Kasumi-1 (cell line): ENCODE measurements around the gene TLX3.
"Not testable (repeated sequence)": the region's sequence is repeated elsewhere in the genome, so short reads cannot be mapped to it uniquely, and the experiment has no call there.

Experiments
- DNase-seq, 2 experiments: peaks; one replicate each; lab custom pipeline; 2025; lab: John Stamatoyannopoulos, UW

The TLX3 gene

DNA sequence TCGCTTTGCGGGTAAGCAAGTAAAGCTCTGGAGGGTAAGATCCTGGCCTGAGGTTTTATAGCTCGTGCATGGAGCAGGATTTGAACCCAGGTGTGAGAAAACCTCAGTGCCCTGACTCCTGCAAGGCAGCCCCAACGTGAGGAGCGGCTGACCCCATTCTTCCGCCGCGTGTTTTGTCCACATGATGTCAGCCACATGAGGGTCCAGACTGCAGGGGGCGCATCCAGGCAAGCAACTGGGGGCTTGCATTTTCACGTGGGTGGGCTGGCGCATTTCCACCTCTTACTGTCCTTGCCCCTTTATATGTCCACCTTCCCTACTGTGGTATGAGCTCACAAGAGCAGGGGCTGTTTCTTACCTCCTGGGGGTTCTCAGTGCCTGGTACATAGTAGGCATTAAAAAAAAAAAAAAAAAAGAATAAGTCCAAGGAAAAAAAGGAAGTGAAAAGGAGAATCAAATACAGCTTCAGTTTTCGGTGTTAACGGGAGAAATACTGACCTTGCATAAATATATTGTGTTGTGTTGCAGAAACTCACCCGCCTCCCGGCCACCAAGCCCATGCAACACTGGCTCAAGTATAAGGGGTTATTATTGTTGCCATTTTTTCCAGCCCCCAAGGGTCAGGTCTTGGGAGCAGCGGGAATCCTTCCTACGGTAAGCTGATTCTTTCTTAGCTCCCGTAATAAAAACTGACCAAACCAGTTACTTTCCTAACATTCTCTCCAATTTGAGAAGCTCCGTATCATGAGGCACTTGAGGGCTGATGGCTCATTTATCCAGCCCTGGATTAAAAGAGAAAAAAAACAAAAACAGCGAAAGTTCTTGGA lies 15.0 kb downstream of the TLX3 start:
- DNase-seq = no peak

DNA sequence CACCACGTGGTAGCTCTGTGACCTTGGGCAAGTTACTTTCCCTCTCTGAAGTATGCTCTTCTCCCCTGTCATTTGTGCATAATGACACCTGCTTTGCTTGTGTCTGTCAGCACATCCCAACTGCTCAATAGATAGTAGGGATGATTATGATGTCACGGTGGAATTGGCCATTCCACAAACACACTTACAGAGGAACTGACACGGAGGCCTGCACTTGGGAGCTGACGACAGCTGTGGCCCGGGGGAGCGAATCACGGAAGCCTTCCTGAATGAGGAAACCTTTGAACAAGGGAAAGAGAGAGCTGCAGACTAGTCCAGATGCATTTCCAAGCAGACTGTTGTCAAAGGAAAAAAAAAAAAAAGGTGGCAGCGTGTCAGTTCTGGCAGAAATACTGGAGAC lies 21.0 kb downstream of the TLX3 start:
- DNase-seq = no peak

DNA sequence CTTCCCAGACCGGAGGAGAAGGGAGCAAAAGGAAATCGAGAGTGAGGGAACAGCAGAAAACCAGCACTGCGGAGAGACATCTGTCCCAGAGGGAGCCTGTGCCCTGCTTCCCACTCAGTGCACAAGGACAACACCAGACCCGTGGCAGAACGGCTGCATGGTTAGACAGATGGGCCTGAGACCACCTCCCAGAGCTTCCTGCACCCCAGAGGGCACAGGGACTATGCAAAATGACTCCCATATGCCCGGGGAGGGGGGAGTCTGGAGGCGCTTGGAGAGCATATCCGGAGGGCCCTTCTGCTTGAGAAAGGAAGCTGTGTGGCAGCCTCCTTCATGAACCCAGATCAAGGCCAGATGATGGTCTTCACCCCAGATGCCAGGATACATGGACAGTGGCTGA lies 26.6 kb downstream of the TLX3 start:
- no peak for DNase-seq

DNA sequence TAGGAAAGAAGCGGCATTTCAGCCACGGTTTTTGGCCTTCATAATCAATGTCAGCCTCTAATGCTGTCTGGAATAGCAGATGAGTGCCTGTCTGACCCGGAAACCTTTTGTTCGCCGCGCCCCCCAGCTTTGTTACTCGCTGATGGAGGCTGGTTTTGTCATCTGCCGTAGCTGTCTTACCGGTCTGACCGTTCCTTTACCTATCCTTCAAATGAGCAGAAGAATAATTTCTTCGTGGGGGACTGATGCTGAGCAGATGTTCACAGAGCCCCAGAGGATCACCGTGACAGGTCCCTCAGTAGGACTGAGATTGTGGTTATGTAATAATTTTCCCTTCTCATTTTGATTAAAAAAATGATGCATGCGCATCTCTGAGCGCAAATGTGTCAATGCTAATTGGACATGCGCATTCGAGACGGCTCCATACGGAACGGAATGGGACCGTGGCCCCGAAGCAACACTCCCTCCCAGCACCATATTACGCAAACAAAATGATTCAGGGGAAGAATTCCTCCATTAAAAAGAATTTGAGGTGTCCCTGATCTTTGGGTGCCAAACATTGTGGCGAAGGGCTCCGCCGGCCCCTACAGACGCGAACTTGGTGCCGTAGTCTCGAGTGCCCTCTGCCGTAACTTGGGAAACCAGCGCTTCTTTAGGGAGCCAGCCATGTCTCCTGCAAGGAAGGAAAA lies 27.6 kb downstream of the TLX3 start:
- peak; percentile 38 to 49 for DNase-seq

DNA sequence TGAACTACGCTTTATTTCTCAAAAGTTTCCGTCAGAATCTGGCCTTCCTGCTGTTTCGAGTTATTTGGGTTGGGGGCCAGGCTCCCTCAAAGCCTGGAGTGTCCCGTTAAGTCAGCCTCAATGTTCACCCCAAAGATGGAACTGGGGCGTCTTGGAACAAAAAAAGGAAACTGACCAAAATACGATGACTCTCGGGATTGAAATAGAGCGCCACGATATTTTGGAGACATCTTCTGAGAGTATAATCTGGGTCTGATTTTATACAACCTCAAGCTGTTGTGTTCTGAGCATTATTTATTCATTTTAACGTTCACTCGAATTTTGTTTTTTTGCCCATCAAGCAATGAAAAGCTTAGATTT lies 28.1 kb downstream of the TLX3 start:
- no peak for DNase-seq

DNA sequence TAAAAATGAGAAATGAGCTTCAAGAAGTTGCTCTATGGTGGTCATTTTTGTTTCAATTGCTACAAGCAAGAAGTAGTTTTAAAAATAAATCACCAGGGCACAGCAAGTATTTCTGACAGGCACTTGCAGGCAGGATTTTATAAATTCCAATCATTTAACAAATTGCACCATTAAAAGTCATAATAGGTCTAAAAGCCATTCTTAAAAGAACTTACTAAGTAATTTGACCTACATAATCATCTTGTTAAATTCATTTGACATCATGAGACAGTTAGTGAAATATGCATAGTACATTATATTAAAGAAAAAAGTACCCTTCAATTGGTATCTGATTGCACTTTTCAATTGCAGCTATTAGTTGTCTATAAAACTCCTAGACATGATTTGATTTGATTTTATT lies 31.0 kb downstream of the TLX3 start:
- no peak for DNase-seq

DNA sequence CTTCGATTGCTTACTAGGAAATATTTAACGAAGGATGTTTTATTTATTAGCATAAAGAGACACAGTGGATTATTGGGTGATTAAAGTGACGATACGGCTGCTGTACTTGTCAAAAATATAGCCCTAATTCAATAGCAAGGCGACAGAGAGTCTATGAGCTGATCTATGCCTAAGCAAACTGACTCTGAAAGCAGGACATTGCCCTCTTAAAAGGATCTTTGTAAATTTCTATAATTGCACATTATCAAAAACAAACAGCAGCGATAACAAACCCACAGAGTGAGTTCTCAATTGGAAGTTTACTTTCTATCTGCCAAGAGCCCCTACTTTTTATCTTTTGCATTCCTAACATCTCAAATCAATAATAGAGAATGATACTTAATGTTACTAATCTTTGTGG lies 31.4 kb downstream of the TLX3 start:
- no peak for DNase-seq

DNA sequence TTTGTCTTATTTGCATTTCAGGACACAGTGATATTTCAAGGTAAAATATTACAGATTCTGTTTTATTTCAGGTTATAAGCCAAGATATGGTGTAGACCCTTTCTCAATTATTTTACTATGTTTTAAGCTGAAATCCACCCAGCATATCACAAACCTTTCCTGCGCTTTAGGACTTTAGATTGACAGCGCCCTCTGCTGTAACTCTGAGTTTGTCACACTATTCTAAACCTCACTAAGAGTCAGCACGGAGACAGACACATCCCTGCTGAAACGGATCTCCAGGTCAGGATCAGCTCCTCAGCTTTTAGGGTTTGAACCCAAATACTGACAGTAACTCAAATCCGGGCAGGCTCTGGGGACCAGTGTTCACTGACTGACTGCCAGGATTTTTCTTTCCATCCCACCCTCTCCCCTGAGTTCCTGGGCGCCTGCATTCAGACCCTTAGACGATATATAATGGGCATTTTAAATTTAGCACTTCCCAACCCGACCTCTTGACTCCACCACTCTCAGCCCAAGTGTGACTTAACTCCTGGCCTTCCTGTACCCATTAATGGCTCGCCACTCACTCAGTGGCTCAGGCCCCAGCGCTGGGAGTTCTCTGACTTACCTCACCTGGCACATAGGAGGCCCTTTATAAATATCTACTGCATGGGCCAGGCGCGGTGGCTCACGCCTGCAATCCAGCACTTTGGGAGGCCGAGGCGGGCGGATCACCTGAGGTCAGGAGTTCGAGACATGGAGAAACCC lies 33.5 kb downstream of the TLX3 start:
- peak; percentile 82 to 87 for DNase-seq

DNA sequence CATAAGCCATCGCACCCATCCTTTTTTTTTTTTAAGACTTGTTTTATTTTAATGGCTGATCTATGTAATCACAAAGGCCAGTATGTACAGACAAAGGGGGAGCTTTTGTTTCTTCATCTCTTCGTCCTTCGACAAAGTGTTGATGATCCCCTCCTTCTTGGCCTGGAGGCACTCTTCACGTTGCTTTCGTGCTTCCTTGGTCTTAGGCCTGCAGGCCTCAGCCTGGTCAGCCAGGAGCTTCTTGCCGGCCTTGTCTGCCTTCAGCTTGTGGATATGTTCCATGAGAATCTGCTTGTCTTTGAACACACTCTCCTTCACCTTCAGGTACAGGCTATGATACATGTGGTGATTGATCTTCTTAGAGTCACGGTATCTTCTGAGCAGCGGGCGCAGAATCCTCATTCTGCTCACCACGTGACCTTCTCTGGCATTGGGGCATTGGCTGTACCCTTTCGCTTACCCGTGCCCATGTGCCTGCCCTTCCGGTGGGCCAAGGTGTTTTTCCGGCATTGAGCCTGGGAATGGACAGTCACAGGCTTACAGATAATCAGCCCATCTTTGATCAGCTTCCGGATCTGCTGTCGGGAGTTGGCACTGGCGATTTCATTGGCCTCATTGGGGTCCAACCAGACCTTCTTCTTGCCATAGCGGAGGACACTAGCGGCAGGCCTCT lies 36.0 kb downstream of the TLX3 start:
- DNase-seq = no peak

DNA sequence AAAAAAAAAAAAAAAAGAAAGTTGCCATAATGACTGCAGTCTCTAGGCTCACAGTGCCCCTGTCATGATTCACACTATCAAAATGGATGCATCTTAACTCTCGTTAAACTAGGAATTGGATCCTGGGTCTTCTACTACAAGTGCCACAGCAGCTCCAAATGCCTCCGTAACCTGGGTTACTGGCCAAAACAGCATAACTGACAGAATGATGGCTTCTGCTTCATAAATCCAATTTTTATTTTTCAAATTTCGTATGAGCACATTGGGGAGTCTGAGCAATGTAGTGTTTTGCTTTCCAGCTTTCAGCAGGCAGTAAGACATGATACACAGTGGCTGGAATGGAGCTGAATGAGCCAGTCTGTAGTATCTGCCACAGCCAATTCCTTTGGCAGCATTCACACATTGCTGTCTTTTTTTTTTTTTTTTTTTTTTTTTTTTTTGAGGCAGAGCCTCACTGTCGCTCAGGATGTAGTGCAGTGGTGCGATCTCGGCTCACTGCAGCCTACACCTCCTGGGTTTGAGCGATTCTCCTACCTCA lies 42.6 kb downstream of the TLX3 start:
- DNase-seq = no peak

DNA sequence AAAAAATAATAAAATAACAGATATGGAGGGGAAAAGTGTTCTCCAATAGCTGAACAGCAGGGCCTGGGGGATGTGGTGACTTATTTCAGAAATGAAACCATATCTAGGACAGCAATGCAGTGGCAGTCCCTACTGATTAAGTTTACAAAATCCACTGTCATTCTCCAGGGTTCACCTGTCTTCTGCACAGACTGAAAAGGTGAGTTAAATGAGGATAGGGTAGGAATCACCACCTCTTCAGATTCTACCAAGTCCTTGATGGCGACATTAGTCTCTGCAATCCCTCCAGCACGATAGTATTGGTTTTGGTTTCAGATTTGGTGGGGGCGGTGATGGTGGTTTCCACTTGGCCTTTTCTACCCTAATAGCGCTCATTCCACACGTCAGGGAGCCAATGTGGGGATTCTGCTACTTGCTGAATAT lies 46.3 kb downstream of the TLX3 start:
- no peak for DNase-seq

DNA sequence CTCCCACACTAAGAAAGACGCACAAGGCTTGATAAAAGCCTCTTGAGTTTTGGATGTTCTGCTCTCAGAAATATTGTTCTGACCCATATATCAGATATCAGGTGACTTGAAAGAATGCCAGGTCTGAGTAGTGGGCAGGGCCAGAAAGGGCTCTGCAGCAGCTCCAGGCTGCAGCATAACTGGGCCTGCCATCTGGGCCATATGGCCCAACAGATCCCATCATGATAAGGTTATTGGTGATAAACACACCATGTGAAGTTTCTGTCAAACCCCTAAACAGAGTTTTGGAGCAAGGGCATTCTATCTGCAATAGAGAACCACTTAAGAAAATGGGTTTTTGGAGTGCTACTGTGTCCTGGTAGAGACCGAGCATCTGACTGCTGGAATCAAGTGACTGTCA lies 48.8 kb downstream of the TLX3 start:
- no peak for DNase-seq

DNA sequence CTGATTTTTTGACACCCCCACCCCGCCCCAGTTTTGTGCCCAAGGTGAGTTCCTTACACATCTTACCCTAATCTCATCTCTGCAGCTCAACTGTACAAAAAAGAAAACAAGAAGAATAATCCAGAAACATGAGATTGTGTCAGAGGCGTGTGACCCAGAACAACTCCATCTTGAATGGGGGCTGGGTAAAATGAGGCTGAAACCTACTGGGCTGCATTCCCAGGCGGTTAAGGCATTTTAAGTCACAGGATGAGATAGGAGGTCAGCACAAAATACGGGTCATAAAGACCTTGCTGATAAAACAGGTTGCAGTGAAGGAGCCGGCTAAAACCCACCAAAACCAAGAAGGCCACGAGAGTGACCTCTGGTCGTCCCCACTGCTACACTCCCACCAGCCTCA lies 52.1 kb downstream of the TLX3 start:
- not testable (repeated sequence) for DNase-seq
